CD4-positive, alpha-beta T cell treated with Interleukin-6 at 100 ng/mL for 8 hours (primary cell): Measurements from ENCODE around the gene TANGO2.

Source experiments
- DNase-seq: peaks from one replicate; pipeline ENCODE4 v3.0.0-alpha.2; 2020; ENCODE audit warnings: mixed read lengths, low spot score

The TANGO2 gene

DNA sequence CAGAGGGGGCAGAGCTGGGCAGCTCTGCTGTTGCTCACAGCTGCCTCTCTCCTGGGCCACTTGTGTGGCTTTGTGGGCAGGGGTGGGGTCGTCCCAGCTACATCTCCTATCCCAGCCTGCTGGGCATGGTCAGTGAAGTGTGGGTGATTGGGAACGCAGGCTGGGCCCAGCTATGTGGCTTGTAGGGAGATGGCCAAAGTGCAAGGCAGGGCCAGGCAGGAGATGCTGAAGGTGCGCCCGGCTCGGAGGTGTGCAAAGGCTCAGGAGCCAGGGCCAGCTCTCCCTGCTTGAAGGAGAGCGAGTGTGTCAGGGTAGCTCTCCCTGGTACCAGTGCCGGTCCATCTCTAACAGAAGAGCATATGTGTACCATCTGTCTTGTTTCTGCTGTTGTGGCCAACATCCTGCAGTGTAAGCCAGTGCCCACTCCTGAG is 86.6 kb downstream of the TANGO2 start:
- no peak for DNase-seq

DNA sequence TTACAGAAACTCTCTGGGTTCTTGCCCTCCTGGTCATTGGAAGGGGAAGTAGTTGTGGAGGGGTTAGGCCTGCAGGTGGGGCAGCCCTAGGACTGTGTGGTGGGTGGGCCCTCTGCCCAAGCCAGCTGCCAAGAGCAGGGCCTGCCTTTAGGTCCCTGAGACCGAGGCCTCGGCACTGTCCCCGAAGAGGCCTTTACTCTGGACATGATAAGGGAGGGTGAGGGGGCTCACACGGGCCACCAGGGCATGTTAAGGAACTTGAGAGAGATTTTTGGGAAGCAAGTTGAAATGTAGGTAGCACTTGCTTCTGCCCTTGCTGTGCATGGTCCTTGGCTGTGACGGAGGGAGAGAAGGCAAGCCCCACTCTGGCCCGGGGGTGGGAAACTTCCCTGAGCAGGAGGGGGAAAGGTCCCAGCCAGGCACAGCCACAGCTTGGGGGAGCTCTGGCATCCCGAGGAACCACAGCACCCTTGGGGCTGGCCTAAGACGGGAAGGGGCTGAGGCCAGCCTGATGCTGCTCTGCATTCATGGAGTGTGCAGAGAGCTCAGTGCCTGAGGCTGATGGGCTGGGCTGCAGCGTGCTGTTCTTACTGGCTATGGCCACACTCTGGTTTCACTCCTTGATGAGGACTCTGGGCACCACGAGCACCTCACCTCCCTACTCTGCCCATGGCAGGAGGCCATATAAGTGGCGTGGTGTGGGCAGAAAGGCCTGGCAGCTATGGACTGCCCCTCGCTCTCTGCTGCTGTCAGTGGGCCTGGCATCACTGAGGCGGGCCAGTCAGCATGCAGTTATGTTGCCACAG is 87.2 kb downstream of the TANGO2 start:
- DNase-seq: no peak

DNA sequence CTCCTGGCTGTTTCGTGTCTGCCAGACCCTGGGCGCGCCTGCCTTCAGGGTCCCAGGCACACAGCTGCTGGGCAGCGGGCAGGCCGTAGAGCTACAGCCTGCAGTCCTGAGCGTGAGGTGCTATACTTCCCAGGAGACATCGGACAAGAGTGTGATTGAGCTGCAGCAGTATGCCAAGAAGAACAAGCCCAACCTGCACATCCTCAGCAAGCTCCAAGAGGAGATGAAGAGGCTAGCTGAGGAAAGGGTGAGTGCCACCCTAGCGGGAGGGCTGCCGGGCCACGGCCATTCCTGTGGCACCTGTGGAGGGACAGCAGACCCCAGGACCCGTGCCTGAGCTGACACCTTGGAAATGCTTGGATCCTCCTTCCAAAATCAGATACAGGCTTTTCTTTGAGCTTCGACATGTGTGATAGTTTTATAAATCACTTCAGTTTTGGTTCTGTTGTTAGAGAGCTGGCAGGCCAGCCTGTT is 87.9 kb downstream of the TANGO2 start:
- no peak for DNase-seq

DNA sequence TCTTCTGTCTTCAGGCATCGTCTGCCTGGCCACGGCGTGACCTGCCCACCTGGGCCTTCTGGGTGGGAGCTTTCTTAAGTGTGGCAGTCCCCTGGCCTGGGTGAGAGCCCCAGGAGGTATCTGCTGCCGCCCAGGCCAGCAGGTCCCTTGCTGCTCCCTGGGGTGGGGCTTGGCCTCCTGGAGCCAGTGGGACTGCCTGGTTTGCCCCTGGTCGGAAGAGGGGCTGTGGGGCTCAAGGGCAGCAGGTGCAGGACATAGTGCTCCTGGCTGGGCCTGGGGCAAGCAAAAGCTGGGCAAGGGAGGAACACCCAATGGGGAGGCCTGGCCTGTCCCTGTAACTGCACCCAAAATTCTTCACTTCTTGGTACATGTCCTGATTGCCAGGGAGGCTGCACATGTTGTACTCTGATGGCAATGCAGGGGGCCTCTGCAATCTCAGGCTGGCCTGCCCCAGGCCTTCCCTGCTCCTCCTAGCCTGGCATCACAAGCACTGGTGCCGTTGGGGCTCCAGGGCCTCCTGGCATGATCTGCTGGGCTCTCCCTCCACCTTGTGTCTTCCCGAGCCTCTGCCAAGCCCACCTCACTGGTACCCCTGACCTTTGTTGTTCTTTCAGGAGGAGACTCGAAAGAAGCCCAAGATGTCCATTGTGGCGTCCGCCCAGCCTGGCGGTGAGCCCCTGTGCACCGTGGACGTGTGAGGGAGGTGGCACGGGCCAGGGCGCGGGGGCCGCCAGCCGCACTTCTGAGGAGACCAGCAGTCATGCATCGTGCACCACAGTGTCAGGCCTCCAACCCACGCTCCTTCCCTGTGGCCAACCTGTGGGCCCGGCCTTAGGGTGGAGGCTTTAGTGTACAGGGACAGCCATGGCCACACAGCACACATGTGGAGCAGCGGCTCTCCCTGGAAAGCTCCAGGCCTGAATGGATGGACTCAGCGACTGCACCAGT is 88.8 kb downstream of the TANGO2 start:
- DNase-seq: no peak

DNA sequence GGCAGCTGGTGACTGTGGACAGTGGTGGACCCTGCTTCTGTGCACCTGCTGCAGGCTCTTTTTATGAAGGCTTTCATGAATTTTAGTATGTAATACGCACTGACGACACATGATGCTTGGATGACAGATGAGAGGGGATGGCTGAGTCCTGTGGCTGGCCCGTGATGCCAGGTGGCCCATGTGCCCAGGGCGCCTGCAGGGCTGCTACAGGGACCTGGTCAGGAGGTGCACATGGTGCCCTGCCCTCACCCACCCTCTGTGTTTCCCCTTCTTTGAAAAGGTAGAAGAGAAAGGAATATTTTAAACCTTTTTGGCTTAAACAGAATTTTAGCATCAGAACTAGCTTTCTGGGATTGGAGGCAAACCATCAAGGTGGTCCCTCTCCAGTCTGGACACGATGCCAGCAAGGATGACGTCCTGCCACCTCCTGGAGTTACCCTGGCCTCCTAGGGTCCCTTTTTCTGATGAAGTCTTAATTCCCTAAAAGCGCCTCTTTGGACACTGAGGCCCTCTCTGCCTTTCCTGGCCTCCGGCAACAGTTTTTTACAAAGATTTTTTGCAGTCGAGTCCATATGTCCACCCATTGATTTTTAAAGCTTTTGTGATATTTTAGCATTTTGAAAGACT is 89.6 kb downstream of the TANGO2 start:
- DNase-seq: no peak

DNA sequence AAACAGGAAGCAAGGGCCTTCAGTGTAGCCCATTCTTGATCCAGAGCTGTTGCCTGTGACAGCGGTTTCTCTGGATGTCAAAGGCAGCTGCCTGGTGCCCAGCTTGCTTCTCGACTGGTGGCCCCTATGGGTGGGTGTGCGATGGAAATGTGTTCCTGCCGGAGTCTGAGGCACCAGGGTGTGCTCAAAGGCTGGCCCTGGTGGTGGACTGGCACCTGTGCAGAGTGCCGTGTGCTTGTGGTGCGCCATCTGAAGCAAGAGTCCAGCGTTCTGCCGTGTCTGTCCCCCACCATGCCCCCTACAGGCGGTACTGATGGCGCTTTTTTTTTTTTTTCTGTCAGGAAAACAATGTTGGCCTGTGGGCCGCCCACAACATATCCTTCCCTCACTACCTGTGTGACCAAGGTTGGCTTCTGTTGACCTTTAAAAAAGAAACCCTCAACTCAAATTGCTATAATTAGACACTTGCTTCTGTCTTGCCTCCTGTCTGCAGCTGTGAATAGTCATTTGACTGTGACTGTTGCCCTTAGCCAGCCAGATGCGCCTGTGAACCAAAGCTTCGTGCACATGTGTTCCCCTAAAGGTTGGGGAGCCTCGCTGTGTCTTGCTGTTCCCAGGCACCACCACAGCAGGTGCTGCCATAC is 90.3 kb downstream of the TANGO2 start:
- no peak for DNase-seq

DNA sequence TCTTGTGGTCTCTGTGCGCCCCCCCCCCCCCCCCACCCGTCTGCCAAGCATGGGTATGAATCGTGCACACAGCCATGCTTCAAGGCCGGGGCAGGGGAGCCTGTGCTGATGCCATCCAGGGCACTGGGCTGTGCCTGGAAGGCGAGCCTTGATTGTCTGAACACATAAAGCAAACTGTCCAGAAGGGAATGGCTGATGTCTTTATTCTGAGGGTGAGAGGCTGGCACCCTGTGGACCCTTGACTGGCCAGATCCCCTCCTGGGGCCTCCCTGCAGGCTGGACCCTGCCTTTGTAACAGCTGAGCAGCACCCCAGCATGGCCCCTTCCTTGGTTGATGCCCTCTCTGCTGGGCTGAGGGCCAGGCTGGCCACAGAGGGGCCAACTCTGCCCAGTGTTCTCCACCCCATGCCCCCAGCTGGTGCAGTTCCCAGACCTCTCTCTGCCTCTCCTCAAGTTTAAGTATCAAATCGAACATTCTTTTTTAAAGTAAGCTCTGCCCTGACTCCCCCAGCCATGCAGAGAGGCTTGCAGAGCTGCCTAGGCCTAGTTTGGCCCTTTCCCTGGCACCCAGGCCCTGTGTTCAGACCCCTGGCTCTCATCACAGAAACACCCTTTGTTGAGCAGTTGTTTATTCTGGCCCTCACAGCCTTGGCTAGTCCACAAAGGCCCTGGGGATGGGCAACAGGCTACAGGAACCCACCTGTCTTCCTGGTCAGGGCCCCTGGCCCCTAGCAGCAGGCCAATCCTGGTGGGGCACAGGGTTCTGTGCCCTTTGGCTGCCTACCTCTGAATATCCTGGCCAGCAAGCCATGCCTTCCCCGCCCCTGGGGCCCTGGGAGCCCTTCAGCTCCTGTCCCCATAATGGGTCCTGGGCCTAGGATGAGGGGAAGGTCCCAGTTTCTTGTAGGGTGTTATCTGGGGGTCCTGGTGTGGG is 91.0 kb downstream of the TANGO2 start:
- no peak for DNase-seq

DNA sequence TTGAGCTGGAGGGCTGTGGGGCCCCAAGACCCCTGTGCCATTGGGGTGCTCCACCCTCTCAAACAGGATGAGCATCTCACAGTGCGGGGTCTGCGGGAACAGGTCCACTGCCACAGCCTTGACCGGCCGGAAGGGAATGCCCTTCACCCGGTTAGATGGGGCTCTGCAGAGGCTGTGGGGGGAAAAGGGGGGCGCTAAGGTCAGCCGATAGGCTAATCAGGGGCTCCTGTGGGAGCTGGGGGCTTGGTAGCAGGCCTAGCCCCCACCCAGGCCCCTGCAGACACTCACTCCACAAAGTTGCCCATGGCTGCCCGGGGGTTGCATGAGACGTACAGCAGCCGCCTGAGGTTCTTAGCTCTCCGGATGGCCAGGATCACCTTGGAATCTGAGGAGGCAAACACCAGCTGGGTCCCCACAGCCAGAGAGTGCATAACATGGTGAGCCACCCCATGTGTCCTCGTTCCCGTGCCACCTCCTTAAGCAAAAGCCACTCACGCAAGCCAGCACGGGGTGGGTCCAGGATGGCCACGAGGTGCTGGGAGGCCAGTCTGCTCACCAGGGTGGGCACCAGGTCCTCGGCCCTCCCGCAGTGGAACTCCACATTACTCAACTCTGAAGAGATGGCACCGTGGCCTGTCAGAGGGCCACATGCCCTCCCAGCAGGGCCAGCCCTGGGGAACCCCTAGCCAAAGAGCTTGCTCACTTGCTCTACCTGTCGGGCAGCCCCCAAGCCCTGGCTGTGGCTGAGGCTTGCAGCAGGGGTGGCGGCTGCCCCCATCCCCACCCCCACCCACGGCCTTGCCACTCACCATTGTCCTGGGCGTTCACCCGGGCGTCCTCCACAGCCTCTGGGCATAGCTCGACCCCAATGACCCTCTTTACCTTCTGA is 92.0 kb downstream of the TANGO2 start:
- no peak for DNase-seq

DNA sequence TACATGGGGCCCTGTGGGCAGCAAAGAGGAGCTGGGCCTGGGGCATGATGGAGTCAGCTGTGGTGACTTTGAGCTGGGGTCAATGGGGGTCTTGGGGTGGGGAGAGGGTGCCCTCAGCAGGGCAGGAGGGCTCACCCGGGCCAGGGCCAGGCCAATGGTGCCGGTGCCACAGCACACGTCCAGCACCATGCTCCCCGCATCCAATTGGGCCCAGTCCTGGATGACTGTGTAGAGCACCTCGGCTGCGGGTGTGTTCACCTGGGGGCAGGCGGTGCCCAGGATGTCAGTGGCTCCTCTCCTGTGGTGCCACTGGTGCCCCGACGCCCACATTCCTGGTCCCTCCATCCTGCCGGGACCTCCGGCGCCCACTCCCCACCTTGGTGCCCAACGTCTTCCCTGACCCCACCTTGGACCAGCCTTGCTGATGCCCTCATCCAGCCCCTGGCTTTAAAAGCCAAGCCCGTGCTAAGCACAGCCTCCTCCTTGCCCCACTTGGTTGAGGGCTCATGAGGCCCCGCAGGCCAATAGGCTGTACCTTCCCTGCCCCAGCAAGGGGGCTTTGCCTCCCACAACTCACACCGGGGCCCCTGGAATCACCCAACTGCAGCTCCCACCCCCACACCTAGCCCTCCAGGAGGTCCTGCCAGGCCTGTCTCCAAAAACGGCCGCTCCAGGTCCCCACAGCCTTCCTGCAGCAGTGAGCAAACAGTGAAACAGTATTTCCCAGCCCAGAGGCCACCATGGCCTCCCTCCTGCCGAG is 92.8 kb downstream of the TANGO2 start:
- no peak for DNase-seq

DNA sequence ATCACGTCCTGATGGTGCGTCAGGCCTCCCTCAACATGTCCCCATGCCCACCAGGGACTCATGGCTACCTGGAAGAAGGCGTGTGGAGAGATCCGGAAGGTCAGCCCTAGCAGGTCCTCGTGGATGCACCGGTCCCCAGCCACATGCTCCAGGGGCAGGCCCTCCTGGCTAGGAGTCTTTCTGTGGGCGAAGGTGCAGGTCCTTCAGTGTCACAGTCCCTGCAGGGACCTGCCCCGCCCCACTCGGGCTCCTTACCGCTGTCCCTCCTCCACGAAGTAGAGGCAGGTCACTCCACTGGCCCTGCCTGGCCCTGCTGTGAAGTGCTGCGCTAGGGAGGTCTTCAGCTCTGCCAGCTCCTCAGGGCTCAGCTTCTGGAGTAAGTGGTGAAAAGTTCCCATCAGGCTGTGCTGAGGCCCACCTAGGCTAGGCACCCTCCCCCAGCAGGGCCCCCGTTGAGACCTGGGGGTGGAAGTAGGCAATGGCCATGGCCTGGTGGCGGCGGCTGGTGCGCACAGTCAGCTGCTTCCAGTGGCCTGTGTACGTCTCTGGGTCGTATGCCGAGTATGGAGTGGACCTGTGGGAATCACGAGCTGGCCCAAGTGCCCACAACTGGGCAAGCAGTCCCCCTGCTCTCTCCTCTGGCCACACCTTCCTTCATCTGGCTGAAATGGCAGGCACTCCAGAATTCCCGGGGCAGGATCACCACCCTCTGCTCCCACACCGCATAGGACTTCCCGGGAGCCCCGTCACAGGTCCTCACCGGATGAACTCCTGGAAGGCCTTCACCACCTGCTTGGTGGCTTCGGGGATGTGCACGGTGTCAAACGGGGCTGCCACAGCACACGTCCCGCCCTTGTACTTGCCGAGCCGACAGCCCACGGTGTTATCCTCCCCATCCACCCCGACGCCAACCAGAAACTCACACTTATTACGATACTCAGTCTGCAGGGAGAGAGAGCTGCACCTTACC is 93.9 kb downstream of the TANGO2 start:
- no peak for DNase-seq

DNA sequence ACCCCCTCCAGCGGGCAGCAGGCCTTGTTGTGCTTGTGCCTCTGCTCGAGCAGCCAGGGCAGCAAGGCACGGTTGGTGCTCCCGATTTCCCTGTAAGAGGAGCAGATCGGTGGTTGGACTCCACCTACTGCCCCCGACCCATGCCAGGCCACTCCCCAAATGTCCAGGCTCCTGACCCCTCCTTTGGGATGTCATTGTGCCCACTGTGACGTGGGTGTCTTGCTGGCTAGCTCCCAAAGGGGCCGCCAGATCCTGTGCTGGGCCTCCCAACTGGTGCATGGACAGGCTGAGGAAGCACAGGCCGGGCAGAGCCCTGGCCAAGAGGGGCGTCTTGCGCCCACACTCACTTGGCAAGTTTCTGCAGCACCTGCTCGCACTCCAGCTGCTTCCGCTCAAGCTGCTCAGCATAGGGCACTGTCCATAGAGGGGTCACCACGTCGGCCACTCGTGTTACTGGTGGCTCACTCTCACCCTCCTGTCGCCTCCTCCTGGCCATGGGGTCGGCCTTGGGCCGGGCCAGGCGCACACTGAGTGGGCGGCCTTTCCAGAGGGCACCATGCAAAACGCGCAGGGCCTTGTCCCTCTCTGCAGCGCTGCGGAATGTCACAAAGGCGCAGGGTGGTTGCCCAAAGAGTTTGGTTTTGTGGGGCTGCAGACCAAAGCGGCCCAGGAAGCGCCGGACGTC is 94.9 kb downstream of the TANGO2 start, which contains the start of gene RANBP1:
TSS of gene RANBP1 (plus strand) at position 414 of the 685 bp plus-strand sequence. CDS start at position 495, 81 bp downstream.
- DNase-seq: no peak

DNA sequence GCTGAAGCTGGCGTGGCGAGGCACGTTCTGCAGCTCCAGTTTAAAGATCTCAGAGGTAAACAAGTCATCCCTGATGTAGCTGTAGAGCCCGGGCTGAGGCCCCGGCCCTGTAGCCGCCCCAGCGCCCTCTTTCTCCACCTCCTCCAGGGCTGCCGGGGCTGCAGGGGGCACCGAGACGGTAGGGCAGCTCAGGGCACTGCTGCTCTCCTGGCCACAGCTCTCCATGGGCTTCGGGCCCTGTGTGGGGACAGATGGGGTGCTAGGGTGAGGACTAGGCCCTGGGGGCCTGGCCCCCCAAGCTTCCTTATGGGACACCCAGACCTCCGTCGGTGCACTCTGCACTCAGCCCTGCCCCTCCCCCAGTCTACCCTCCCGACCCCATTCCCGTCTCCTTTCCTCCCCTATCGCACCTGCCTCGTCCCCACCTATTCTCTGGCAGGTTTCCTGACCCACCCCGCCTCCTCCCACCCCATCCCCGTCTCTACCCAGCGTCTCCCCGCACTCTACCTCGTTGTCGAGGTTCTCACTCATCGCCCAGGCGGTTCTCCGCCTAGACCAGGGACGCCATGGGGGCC is 95.6 kb downstream of the TANGO2 start:
- no peak for DNase-seq
